Mucosa of descending colon (tissue), 3 donors: ENCODE data around the gene SLIT3. TPM values are rescaled to one million over a fixed set of nuclear protein-coding genes. Genes with fewer than 3 reads are reported as not detected.

Experiments
- ATAC-seq: fragments of 200-7000 bp; cut with Tn5 transposase; one replicate; pipeline ENCODE4 v1.9.1; 2020; ENCODE audit warnings: mild to moderate bottlenecking, moderate library complexity
- DNase-seq, 3 donors: peaks; one replicate each; pipeline ENCODE4 v3.0.0-alpha.2; 2020
- H3K36me3 ChIP-seq: fragments of 200-600 bp; one replicate; pipeline ENCODE4 v1.8.0; 2021; ENCODE audit warnings: low read depth, mild to moderate bottlenecking
- H3K4me1 ChIP-seq: fragments of 200-600 bp; one replicate; pipeline ENCODE4 v1.8.0; 2021; ENCODE audit warnings: low read depth, mild to moderate bottlenecking
- H3K4me3 ChIP-seq: fragments of 200-600 bp; one replicate; pipeline ENCODE4 v1.8.0; 2021; ENCODE audit warnings: mild to moderate bottlenecking
- H3K9me3 ChIP-seq: fragments of 200-600 bp; one replicate; pipeline ENCODE4 v1.8.0; 2021; ENCODE audit warnings: mild to moderate bottlenecking
- intact Hi-C, 2 donors: fragments of 100-400 bp; cut with DNase I in 1 of 2; cut with micrococcal nuclease in 1 of 2; formaldehyde crosslinking; loops; one replicate each; pipeline versions ENCODE4 v1.11.0 to v1.11.1; 2022; cut with DNase I, micrococcal nuclease
- total RNA-seq, 3 donors: library from RNA; stranded (reverse); fragmentation: NEBNext Ultra II Directional in 2 of 3; extraction: Animal tissue kit (Norgen Biotek cat#: 25700) in 2 of 3; gene quantifications; one replicate each; pipeline versions ENCODE4 v1.2.1 to v1.2.4, GENCODE V29; 2021 to 2023
- TF ChIP-seq, protein P1 (sequence below): fragments of 200-600 bp; IDR thresholded peaks from one replicate; pipeline ENCODE4 v1.8.0; 2022; ENCODE audit warnings: antibody characterized with exemption, mild to moderate bottlenecking
- donor health status: DM: no; HTN: no; CAD: no; lungs with moderate emphysema.
- donor health status: DM: no; HTN: no; CAD: no.
- donor health status: DM: no; HTN: yes; CAD: no.

The SLIT3 gene
- total RNA-seq, 3 donors from 2014 or later = 4.2 to 25.5 (median 16.1) TPM

DNA sequence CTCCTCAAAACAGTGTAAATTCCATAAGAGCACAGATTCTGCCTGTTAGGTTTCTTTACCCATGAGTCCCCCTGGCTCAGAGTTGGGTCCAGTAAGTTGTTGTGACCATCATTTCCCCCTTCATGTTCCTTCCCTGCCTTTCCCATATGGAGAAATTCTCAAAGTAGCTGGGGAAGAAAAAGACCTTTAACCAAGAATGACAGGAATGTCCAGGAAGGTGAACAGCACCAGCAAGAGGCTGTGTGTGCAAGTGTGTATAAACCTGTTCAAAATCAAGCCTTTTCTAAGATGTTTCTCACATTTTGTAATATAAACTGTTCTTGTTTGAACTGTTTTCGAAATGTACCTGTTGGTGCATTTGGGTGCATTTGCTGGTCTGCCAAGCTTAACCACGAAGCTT lies 238.2 kb downstream of the SLIT3 start:
- intact Hi-C loops = no loop called here

GRCh38 chr5:169054506-169054905 lies 246.4 kb downstream of the SLIT3 start:
- DNase-seq = no peak
- Histone ChIP-seq H3K4me1 (no peaks in the 10 kb centered on the region), H3K4me3 (no peak overlapping the region), H3K36me3 (no peaks in the 10 kb centered on the region), H3K9me3 (no peaks in the 10 kb centered on the region)
- no peak for ATAC-seq
- TF ChIP-seq, protein P1, sequence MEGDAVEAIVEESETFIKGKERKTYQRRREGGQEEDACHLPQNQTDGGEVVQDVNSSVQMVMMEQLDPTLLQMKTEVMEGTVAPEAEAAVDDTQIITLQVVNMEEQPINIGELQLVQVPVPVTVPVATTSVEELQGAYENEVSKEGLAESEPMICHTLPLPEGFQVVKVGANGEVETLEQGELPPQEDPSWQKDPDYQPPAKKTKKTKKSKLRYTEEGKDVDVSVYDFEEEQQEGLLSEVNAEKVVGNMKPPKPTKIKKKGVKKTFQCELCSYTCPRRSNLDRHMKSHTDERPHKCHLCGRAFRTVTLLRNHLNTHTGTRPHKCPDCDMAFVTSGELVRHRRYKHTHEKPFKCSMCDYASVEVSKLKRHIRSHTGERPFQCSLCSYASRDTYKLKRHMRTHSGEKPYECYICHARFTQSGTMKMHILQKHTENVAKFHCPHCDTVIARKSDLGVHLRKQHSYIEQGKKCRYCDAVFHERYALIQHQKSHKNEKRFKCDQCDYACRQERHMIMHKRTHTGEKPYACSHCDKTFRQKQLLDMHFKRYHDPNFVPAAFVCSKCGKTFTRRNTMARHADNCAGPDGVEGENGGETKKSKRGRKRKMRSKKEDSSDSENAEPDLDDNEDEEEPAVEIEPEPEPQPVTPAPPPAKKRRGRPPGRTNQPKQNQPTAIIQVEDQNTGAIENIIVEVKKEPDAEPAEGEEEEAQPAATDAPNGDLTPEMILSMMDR = no peak
- intact Hi-C loops = no loop called here

More for the DNA sequence above, 238.2 kb downstream of the SLIT3 start:
- no peak overlapping the region for H3K4me3 ChIP-seq
- H3K9me3 ChIP-seq = no peaks in the 10 kb centered on the region
- no peaks in the 10 kb centered on the region for H3K4me1 ChIP-seq
- DNase-seq = no peak
- H3K36me3 ChIP-seq = no peaks in the 10 kb centered on the region
- TF ChIP-seq, protein P1 = no peak
- no peak for ATAC-seq

GRCh38 chr5:169052207-169052606 lies 248.7 kb downstream of the SLIT3 start:
- DNase-seq (no peak), ATAC-seq (no peak)
- no peaks in the 10 kb centered on the region for H3K9me3 ChIP-seq
- H3K4me1 ChIP-seq = no peaks in the 10 kb centered on the region
- H3K36me3 ChIP-seq = no peaks in the 10 kb centered on the region
- intact Hi-C loops = no loop called here
- no peak overlapping the region for H3K4me3 ChIP-seq
- TF ChIP-seq, protein P1 = no peak

- Histone ChIP-seq H3K36me3 (no peaks in the 10 kb centered on the region), H3K4me1 (no peaks in the 10 kb centered on the region), H3K9me3 (no peaks in the 10 kb centered on the region), H3K4me3 (no peak overlapping the region)
- DNase-seq (no peak), ATAC-seq (no peak)
- TF ChIP-seq, protein P1 = no peak
- intact Hi-C loops = no loop called here
Observed at GRCh38 chr5:169051351-169051750, 249.6 kb downstream of the SLIT3 start.

DNA sequence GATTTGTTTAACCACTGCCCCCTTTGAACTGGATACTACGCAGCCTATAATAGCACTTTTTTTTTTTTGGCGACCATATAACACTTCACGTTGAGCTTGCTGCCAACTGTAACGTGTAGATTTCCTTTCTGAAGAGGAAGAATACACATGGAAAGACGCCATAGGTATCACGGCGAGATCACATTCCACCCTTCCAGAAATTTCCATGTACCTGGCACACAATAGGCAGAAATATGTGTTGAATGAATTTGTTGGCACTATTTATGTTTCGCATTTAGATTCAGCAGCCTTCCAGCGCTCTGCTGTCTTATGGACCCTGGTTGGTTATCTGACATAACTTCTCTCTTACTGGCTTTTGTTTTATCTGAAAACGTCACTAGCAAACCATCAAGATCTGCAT lies 250.3 kb downstream of the SLIT3 start:
- TF ChIP-seq, protein P1 = no peak
- no peaks in the 10 kb centered on the region for H3K4me1 ChIP-seq
- intact Hi-C loops = no loop called here
- DNase-seq (no peak), ATAC-seq (no peak)
- H3K36me3 ChIP-seq = no peaks in the 10 kb centered on the region
- H3K9me3 ChIP-seq = no peaks in the 10 kb centered on the region
- H3K4me3 ChIP-seq = no peak overlapping the region

GRCh38 chr5:169050146-169050571 lies 250.8 kb downstream of the SLIT3 start:
- Histone ChIP-seq H3K4me1 (no peaks in the 10 kb centered on the region), H3K9me3 (no peaks in the 10 kb centered on the region), H3K4me3 (no peak overlapping the region), H3K36me3 (no peaks in the 10 kb centered on the region)
- DNase-seq (no peak), ATAC-seq (no peak)
- TF ChIP-seq, protein P1 = no peak
- intact Hi-C loops = no loop called here
